ENCODE measurements around the gene FSTL5.

The FSTL5 gene

GRCh38 chr4:161554372-161554990 lies 609.3 kb downstream of the FSTL5 start:
- Histone ChIP-seq H3K9me3 (ENCODE audit: insufficient read depth, low read length) (no peaks in the 10 kb centered on the region), H2AFZ (ENCODE audit: low read depth, low read length, severe bottlenecking) (no peak overlapping the region), H3K36me3 (ENCODE audit: low read length) (no peaks in the 10 kb centered on the region), H3K4me2 (ENCODE audit: low read depth, low read length, poor library complexity, severe bottlenecking) (no peak overlapping the region), H3K79me2 (ENCODE audit: insufficient read depth, low read length) (no peaks in the 10 kb centered on the region), H4K20me1 (ENCODE audit: low read depth, low read length) (no peaks in the 10 kb centered on the region), H3K9me2 (replicated peaks; ENCODE audit: insufficient read depth, low read length) (no peaks in the 10 kb centered on the region), H3K9ac (ENCODE audit: low read length) (no peak overlapping the region), H3F3A (ENCODE audit: insufficient read depth) (no peaks in the 10 kb centered on the region), H3K27ac (ENCODE audit: low read depth, low read length) (no peak overlapping the region), H3K4me3 (ENCODE audit: insufficient read depth, low read length, poor library complexity, severe bottlenecking) (no peak overlapping the region), H3K27me3 (ENCODE audit: low read length) (no peaks in the 10 kb centered on the region)
- TF ChIP-seq CTCF (IDR thresholded peaks at IDR 0.05; ENCODE audit: insufficient read depth, low read length, poor library complexity, severe bottlenecking), result no peak
- TF ChIP-seq EZH2phosphoT487 (conservative IDR thresholded peaks at IDR 0.05; ENCODE audit: low read length), result no peak

- Histone ChIP-seq H3F3A (ENCODE audit: insufficient read depth) (no peaks in the 10 kb centered on the region), H3K27ac (ENCODE audit: low read depth, low read length) (no peak overlapping the region), H3K36me3 (ENCODE audit: low read length) (no peaks in the 10 kb centered on the region), H3K4me2 (ENCODE audit: low read depth, low read length, poor library complexity, severe bottlenecking) (no peak overlapping the region), H3K9me3 (ENCODE audit: insufficient read depth, low read length) (no peaks in the 10 kb centered on the region), H4K20me1 (ENCODE audit: low read depth, low read length) (no peaks in the 10 kb centered on the region), H3K27me3 (ENCODE audit: low read length) (no peaks in the 10 kb centered on the region), H3K9me2 (replicated peaks; ENCODE audit: insufficient read depth, low read length) (no peaks in the 10 kb centered on the region), H2AFZ (ENCODE audit: low read depth, low read length, severe bottlenecking) (no peak overlapping the region), H3K79me2 (ENCODE audit: insufficient read depth, low read length) (no peaks in the 10 kb centered on the region), H3K4me3 (ENCODE audit: insufficient read depth, low read length, poor library complexity, severe bottlenecking) (no peak overlapping the region), H3K9ac (ENCODE audit: low read length) (no peak overlapping the region)
- TF ChIP-seq CTCF (IDR thresholded peaks at IDR 0.05; ENCODE audit: insufficient read depth, low read length, poor library complexity, severe bottlenecking), result no peak
- TF ChIP-seq EZH2phosphoT487 (conservative IDR thresholded peaks at IDR 0.05; ENCODE audit: low read length), result no peak
Observed at GRCh38 chr4:161546902-161547301, 616.9 kb downstream of the FSTL5 start.

GRCh38 chr4:161540265-161540664 lies 623.5 kb downstream of the FSTL5 start:
- H2AFZ ChIP-seq (ENCODE audit: low read depth, low read length, severe bottlenecking), result no peak overlapping the region
- H3K4me2 ChIP-seq (ENCODE audit: low read depth, low read length, poor library complexity, severe bottlenecking), result no peak overlapping the region

More at GRCh38 chr4:161540265-161540664, 623.5 kb downstream of the FSTL5 start:
- Histone ChIP-seq H3K9ac (ENCODE audit: low read length) (no peak overlapping the region), H3K36me3 (ENCODE audit: low read length) (no peaks in the 10 kb centered on the region), H3F3A (ENCODE audit: insufficient read depth) (no peaks in the 10 kb centered on the region), H3K9me2 (replicated peaks; ENCODE audit: insufficient read depth, low read length) (no peaks in the 10 kb centered on the region), H3K79me2 (ENCODE audit: insufficient read depth, low read length) (no peaks in the 10 kb centered on the region), H3K9me3 (ENCODE audit: insufficient read depth, low read length) (no peaks in the 10 kb centered on the region), H4K20me1 (ENCODE audit: low read depth, low read length) (no peaks in the 10 kb centered on the region), H3K27ac (ENCODE audit: low read depth, low read length) (no peak overlapping the region), H3K27me3 (ENCODE audit: low read length) (no peaks in the 10 kb centered on the region), H3K4me3 (ENCODE audit: insufficient read depth, low read length, poor library complexity, severe bottlenecking) (no peak overlapping the region)
- no peak for TF ChIP-seq EZH2phosphoT487 (conservative IDR thresholded peaks at IDR 0.05; ENCODE audit: low read length)
- no peak for TF ChIP-seq CTCF (IDR thresholded peaks at IDR 0.05; ENCODE audit: insufficient read depth, low read length, poor library complexity, severe bottlenecking)

All from SU-DHL-6 (cell line).